Gastroesophageal sphincter (tissue), 3 donors: ENCODE data around the gene IFNL1.

Experiments used
- CTCF ChIP-seq, 4 experiments: fragments of 200-600 bp in 2 of 4; fragments of 450-650 bp in 2 of 4; sonication (generic) in 1 of 4; IDR thresholded peaks; one replicate each; pipeline ENCODE4 v1.5.1; 2017 to 2019; ENCODE audit warnings: antibody characterized with exemption in 4 of 4, mild to moderate bottlenecking in 2 of 4, moderate library complexity in 2 of 4
- EP300 ChIP-seq: sonication (generic); formaldehyde crosslinking; IDR thresholded peaks from one replicate; pipeline ENCODE4 v1.6.1; 2017; ENCODE audit warnings: antibody characterized with exemption, mild to moderate bottlenecking

- TF ChIP-seq CTCF (IDR thresholded peaks at IDR 0.05), result no peak
- no peak for TF ChIP-seq EP300
These were observed 42.6 kb upstream of the IFNL1 start for GRCh38 chr19:39253374-39254149.
